Measurements from ENCODE around the gene NPAS3.

- TF ChIP-seq CTCF (IDR thresholded peaks at IDR 0.05) (no peak), POLR2A (IDR thresholded peaks at IDR 0.05) (no peak)
Observed at GRCh38 chr14:33017016-33017415, 78.3 kb downstream of the NPAS3 start.
